Natural killer cell (primary cell): ENCODE data around the gene FAM3C. TPM values are rescaled to one million over a fixed set of nuclear protein-coding genes. Genes with fewer than 3 reads are reported as not detected.
A peak's percentile ranks its signal among the peaks of the same experiment; 100 is the strongest.

Experiments used
- ATAC-seq, 3 donors: fragments of 150-1000 bp in 2 of 3; fragments of 200-7000 bp in 1 of 3; cut with Tn5 transposase; 1 replicate in 1 of 3; 2 replicates in 2 of 3; pipeline ENCODE4 v1.10.0; 2021; ENCODE audit warnings: mild to moderate bottlenecking in 2 of 3, moderate library complexity in 2 of 3
- DNase-seq, 2 donors: peaks; one replicate each; pipeline versions ENCODE4 v3.0.0 to v3.0.0-alpha.2; 2013 to 2021; ENCODE audit warnings: mixed read lengths in 1 of 2
- H3K27ac ChIP-seq: one replicate; pipeline ENCODE4 v1.5.1; 2013; ENCODE audit warnings: mild to moderate bottlenecking, low read length
- H3K27me3 ChIP-seq: one replicate; pipeline ENCODE4 v1.6.1; 2013; ENCODE audit warnings: low read length; ENCODE audit not compliant: control insufficient read depth, insufficient read depth
- H3K36me3 ChIP-seq: one replicate; pipeline ENCODE4 v1.6.1; 2013; ENCODE audit warnings: low read length; ENCODE audit not compliant: control insufficient read depth, insufficient read depth
- H3K4me1 ChIP-seq: one replicate; pipeline ENCODE4 v1.6.1; 2013; ENCODE audit warnings: low read length; ENCODE audit not compliant: control insufficient read depth, insufficient read depth
- H3K4me3 ChIP-seq: one replicate; pipeline ENCODE4 v1.5.1; 2013; ENCODE audit warnings: low read length
- H3K9me3 ChIP-seq: one replicate; pipeline ENCODE4 v1.6.1; 2013; ENCODE audit warnings: low read length; ENCODE audit not compliant: control insufficient read depth, insufficient read depth
- H3K27ac Mint-ChIP-seq, 2 donors: one replicate each; pipeline ENCODE4 v1.8.0; 2022; ENCODE audit warnings: mild to moderate bottlenecking in 2 of 2, mixed read lengths in 2 of 2, moderate library complexity in 1 of 2
- H3K27me3 Mint-ChIP-seq, 2 donors: one replicate each; pipeline ENCODE4 v1.8.0; 2022; ENCODE audit warnings: low read depth in 2 of 2, mixed read lengths in 2 of 2
- H3K36me3 Mint-ChIP-seq: one replicate; pipeline ENCODE4 v1.8.0; 2022; ENCODE audit warnings: mixed read lengths
- H3K4me1 Mint-ChIP-seq, 2 donors: one replicate each; pipeline ENCODE4 v1.8.0; 2022; ENCODE audit warnings: mixed read lengths in 2 of 2
- H3K4me3 Mint-ChIP-seq: one replicate; pipeline ENCODE4 v1.8.0; 2022; ENCODE audit warnings: mild to moderate bottlenecking, moderate library complexity, mixed read lengths
- H3K9me3 Mint-ChIP-seq, 2 donors: one replicate each; pipeline ENCODE4 v1.8.0; 2022; ENCODE audit warnings: mixed read lengths in 2 of 2
- WGBS: methylation state at CpG from one replicate; pipeline ENCODE4 v1.1.7; 2013; ENCODE audit warnings: missing lambda C conversion rate; ENCODE audit not compliant: insufficient coverage; 5-methylcytosine and 5-hydroxymethylcytosine counted together
- intact Hi-C: fragments of 100-400 bp; cut with micrococcal nuclease; formaldehyde crosslinking; loops from one replicate; pipeline ENCODE4 v1.14.2; 2022
- total RNA-seq, 4 donors: library from RNA; stranded (reverse); fragments of 120-200 nt in 1 of 4; gene quantifications; one replicate each; pipeline versions ENCODE4 v1.2.3 to v1.2.4, GENCODE V29; 2013 to 2022
- TF ChIP-seq, protein P1 (sequence below): fragments of 200-600 bp; IDR thresholded peaks from one replicate; pipeline ENCODE4 v1.8.0; 2022; ENCODE audit warnings: antibody characterized with exemption

The FAM3C gene
- total RNA-seq, 3 donors from 2014 or later (not counting 1 experiment from before 2014, with no cell fraction given): 24.3 to 42.1 (median 37.0) TPM

DNA sequence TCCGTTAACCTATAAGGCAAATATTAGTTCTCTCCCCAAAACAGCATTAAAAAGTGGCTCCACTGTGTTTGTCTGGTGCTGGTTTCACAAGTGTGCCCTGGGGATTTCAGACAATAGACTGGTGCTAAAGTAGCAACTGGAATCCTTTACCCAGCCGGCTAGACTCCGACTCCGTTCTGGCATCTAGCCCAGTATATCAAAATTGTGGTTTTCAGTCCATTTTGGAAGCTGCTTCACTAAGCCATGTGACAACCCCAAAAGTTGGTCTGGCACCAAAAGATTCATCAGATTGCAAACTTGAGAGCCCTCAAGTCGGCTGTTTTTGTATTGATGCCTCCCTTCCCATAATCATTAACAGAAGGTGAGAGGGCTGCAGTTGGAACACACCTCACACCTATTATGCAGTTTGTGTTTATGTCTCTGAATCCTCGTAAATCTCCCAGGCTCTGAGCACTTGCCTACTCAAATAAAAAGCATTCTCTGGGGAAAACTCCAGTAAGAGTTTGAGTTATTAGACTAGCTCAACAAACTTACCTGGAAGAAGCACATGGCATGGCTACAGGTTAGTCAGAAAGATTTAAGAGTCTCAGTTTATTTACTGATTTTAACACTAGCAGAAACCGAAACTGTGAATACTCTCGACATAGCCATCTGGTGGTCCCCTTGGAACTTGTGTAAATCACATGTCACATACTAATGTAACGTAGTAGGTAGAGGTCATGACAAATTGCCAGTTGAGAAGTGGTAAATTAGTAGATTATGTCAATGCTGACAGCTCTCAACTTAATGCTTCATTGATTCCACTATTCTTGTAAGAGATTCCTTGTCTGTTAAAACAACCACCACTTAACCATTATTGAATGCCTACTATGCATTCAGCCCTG, 82.1 kb downstream of the FAM3C start:
- no peaks in the 10 kb centered on the region for H3K9me3 ChIP-seq
- no peaks in the 10 kb centered on the region for H3K36me3 Mint-ChIP-seq
- TF ChIP-seq, protein P1, sequence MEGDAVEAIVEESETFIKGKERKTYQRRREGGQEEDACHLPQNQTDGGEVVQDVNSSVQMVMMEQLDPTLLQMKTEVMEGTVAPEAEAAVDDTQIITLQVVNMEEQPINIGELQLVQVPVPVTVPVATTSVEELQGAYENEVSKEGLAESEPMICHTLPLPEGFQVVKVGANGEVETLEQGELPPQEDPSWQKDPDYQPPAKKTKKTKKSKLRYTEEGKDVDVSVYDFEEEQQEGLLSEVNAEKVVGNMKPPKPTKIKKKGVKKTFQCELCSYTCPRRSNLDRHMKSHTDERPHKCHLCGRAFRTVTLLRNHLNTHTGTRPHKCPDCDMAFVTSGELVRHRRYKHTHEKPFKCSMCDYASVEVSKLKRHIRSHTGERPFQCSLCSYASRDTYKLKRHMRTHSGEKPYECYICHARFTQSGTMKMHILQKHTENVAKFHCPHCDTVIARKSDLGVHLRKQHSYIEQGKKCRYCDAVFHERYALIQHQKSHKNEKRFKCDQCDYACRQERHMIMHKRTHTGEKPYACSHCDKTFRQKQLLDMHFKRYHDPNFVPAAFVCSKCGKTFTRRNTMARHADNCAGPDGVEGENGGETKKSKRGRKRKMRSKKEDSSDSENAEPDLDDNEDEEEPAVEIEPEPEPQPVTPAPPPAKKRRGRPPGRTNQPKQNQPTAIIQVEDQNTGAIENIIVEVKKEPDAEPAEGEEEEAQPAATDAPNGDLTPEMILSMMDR: no peak
- ATAC-seq: no peak
- H3K36me3 ChIP-seq: no peaks in the 10 kb centered on the region
- no peak overlapping the region for H3K4me3 Mint-ChIP-seq
- no peak overlapping the region for H3K27ac Mint-ChIP-seq
- WGBS: 67% methylated on average over 9 of the region's 9 CpGs
- H3K4me1 Mint-ChIP-seq: no peaks in the 10 kb centered on the region
- intact Hi-C loops: no loop called here
- peaks cover 13 to 18% of the 10 kb centered on the region in 2 donors for H3K27me3 Mint-ChIP-seq
- H3K4me1 ChIP-seq: no peaks in the 10 kb centered on the region
- peaks cover 2% of the 10 kb centered on the region for H3K27me3 ChIP-seq
- no peak overlapping the region for H3K4me3 ChIP-seq
- DNase-seq: no peak
- H3K9me3 Mint-ChIP-seq: no peaks in the 10 kb centered on the region
- peak overlapping the region; percentile 28 for H3K27ac ChIP-seq

DNA sequence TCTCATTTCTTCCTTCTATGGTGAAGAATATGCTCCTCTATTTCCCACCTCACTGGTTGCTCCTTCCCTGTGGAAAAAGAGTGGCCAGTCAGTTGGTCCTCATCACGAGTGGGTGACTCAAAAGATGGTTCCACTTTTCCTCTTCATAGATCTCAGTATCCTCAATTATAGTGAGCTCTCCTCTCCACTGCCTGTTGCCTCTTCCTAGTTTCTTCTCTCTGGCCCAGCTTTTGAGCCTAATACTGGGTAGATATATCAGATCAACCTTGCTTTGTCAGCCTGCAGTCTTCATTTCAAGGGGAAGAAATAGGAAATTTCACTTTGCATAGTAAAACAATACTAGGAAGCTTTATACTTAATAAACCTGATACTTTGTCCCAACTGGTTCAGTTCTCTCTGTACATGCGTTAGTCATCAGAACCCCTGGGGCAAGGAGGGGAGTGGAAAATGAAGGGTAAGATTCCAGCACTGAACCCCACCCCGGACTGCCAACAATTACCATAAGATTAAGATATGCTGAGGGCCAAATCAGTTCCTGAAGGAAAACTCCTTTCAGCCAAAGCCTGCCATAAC, 82.8 kb downstream of the FAM3C start:
- intact Hi-C loops: no loop called here
- H3K9me3 Mint-ChIP-seq: no peaks in the 10 kb centered on the region
- Histone ChIP-seq H3K4me3 (no peak overlapping the region), H3K27ac (peak overlapping the region; percentile 28), H3K27me3 (peaks cover 2% of the 10 kb centered on the region), H3K36me3 (no peaks in the 10 kb centered on the region), H3K9me3 (no peaks in the 10 kb centered on the region), H3K4me1 (no peaks in the 10 kb centered on the region)
- peaks cover 17 to 18% of the 10 kb centered on the region in 2 donors for H3K27me3 Mint-ChIP-seq
- no peak overlapping the region for H3K27ac Mint-ChIP-seq
- H3K4me1 Mint-ChIP-seq: no peaks in the 10 kb centered on the region
- no peak for DNase-seq
- no peak overlapping the region for H3K4me3 Mint-ChIP-seq
- ATAC-seq: no peak
- TF ChIP-seq, protein P1: no peak
- WGBS: 80% methylated on average over 2 of the region's 3 CpGs
- no peaks in the 10 kb centered on the region for H3K36me3 Mint-ChIP-seq

DNA sequence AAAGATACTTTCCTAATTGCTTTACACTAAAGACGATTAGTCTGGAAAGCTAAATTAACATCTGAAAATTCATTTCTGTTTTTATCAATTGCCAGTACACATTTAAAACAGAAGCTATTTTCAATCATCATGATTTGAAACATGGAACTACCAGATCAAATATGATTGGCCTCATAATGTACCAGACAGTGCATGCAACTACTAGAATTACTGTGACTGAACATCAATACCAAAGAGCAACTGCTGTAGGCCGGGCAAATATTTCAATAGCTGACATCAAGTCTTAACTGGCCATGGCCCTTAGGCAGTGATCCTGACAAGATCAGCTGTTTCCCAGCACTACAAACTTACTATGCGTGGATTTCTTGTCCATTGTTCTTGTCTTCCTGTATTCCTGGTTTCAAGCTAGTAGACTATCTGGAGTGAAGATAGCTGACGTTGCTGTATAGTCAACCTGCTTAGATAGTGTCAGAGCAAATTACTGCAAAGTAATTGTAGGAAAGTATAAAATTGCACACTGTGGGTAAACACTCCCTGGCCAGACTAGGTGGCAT, 89.0 kb downstream of the FAM3C start:
- Histone ChIP-seq H3K9me3 (no peaks in the 10 kb centered on the region), H3K4me1 (no peaks in the 10 kb centered on the region), H3K27me3 (peaks cover 2% of the 10 kb centered on the region), H3K4me3 (no peak overlapping the region), H3K27ac (no peak overlapping the region), H3K36me3 (no peaks in the 10 kb centered on the region)
- 60% methylated on average over 4 of the region's 4 CpGs for WGBS
- Mint-ChIP-seq H3K27me3 (peaks cover 9 to 18% of the 10 kb centered on the region in 2 donors), H3K36me3 (no peaks in the 10 kb centered on the region), H3K4me3 (no peak overlapping the region), H3K4me1 (no peaks in the 10 kb centered on the region), H3K9me3 (no peaks in the 10 kb centered on the region), H3K27ac (no peak overlapping the region)
- DNase-seq (no peak), ATAC-seq (no peak)
- intact Hi-C loops: no loop called here
- TF ChIP-seq, protein P1: no peak
